ENCODE data around the gene HOATZ.

HOATZ gene

DNA sequence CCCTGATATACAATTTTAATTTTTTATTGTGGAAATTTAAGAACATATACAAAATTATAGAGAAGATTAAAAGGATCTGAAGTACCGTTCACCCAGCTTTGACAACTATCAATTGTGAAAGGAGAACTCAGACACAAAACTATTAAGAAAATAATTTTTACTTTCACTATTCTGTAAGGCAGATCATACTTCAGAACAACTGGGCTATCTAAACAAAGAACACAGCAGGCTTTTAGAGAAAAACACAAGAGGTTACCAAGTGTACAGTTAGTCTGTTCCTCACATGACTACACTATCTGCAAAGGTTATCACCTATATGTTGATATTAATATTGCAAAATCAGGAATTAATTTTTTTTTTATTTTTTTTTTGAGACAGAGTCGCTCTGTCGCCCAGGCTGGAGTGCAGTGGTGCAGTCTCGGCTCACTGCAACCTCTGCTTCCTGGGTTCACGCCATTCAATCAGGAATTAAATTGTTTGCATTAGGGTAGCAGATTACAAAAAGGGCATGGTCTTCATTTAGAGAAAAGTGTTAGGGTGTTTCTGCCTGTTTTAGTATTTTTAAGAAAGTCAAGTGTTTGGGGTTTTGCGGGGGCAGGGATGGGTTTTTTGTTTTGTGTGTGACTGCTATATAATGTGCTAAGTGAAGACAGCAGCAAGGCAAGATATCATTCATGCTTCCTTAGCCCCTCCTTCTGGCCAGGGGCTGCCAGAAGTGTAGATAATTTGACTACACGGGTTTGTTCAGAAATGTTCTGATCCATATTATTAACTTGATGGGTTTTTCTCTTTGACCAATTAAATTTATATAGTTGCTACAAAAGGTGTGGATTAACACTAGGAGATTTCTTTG lies 60.0 kb downstream of the HOATZ start:
- DNase-seq (ENCODE audit: low spot score in 2 of 2) = no peak
- Mint-ChIP-seq H3K27me3 (peaks cover 32% of the 10 kb centered on the region), H3K27ac (ENCODE audit: low read depth) (peak overlapping the region; percentile 30), H3K4me3 (peak overlapping the region; percentile 47), H3K36me3 (ENCODE audit: insufficient read depth) (peaks cover 1% of the 10 kb centered on the region), H3K4me1 (no peaks in the 10 kb centered on the region), H3K9me3 (no peaks in the 10 kb centered on the region)
- no peak for ATAC-seq (replicated peaks; ENCODE audit: extremely low read depth, poor library complexity, severe bottlenecking)

DNA sequence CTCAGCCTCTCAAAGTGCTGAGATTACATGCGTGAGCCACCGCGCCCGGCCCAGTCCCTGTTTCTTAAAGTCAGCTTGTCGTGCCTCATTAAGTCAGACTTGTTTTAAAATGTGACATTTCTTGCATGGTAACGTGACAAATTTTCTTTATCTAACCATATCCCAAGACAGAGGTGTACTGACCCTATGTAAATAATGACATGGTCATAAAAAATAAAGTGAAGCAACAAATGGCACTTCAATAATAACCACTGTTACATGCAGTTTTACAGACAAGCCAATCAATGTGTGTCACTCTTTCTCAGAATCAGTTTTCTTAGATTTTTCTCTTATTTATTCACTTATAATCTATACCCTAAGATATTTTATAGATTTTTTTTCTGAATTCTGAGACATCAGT lies 61.2 kb downstream of the HOATZ start:
- Mint-ChIP-seq H3K27me3 (peaks cover 22% of the 10 kb centered on the region), H3K27ac (ENCODE audit: low read depth) (no peak overlapping the region), H3K36me3 (ENCODE audit: insufficient read depth) (peaks cover 1% of the 10 kb centered on the region), H3K4me1 (no peaks in the 10 kb centered on the region), H3K4me3 (no peak overlapping the region), H3K9me3 (no peaks in the 10 kb centered on the region)
- ATAC-seq (replicated peaks; ENCODE audit: extremely low read depth, poor library complexity, severe bottlenecking) (no peak), DNase-seq (ENCODE audit: low spot score in 2 of 2) (no peak)

DNA sequence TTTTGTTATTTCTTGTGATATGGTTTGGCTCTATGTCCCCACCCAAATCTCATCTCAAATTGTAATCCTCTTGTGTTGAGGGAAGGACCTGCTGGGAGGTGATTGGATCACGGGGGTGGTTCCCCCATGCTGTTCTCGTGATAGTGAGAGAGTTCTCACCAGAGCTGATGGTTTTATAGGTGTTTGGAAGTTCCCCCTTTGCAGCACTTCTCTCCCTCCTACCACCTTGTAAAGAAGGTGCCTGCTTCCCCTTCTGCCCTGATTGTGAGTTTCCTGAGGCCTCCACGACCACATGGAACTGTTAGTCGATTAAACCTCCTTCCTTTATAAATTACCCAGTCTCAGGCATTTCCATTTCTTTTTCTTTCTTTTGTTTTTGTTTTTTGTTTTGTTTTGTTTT lies 63.2 kb downstream of the HOATZ start:
- ATAC-seq (replicated peaks; ENCODE audit: extremely low read depth, poor library complexity, severe bottlenecking) (no peak), DNase-seq (ENCODE audit: low spot score in 2 of 2) (no peak)
- no peaks in the 10 kb centered on the region for H3K4me1 Mint-ChIP-seq
- peaks cover 1% of the 10 kb centered on the region for H3K36me3 Mint-ChIP-seq (ENCODE audit: insufficient read depth)
- peaks cover under 1% of the 10 kb centered on the region for H3K27me3 Mint-ChIP-seq
- H3K9me3 Mint-ChIP-seq = no peaks in the 10 kb centered on the region
- H3K4me3 Mint-ChIP-seq = no peak overlapping the region
- H3K27ac Mint-ChIP-seq (ENCODE audit: low read depth) = no peak overlapping the region

DNA sequence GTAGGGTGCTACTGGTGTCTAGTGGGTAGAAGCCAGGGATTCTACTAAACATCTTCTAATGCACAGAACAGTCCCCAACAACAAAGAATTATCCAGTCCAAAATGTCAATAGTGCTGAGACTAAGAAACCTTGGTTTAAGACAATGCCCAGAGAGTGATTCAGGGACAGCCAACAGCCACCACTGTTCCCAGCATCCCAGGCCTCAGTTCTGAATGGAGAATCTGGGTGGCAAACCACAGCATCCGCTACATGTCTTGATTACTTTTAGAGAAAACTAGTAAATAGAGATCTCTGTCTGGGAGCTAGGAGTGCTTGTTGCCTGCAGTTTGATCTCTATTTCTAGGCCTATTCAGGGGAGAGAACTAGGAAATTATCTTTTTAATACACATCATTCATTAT lies 66.8 kb downstream of the HOATZ start:
- Mint-ChIP-seq H3K4me1 (no peaks in the 10 kb centered on the region), H3K4me3 (no peak overlapping the region), H3K36me3 (ENCODE audit: insufficient read depth) (peaks cover 4% of the 10 kb centered on the region), H3K27me3 (no peaks in the 10 kb centered on the region), H3K9me3 (no peaks in the 10 kb centered on the region), H3K27ac (ENCODE audit: low read depth) (no peak overlapping the region)
- ATAC-seq (replicated peaks; ENCODE audit: extremely low read depth, poor library complexity, severe bottlenecking) (no peak), DNase-seq (ENCODE audit: low spot score in 2 of 2) (no peak)

DNA sequence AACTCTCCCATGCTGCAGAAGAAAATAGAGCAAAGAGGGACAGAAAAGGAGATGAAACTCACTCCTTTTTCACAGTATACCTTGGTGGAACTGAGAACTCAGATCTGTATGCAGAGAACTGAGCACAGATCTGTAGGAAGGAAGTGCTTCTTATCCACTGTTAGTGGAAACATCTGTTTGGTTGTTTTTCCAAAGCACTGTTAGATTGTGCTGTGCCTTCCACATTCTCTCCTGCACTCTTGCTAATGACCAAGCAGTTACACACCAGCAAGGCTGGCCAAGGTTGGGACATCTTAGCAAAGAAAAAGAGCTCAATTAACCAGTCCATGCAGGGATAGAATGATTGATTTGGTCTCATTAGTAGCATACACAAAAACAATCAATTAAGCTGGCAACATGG lies 67.6 kb downstream of the HOATZ start:
- H3K27ac Mint-ChIP-seq (ENCODE audit: low read depth) = no peak overlapping the region
- no peaks in the 10 kb centered on the region for H3K9me3 Mint-ChIP-seq
- H3K27me3 Mint-ChIP-seq = no peaks in the 10 kb centered on the region
- H3K4me3 Mint-ChIP-seq = no peak overlapping the region
- H3K4me1 Mint-ChIP-seq = no peaks in the 10 kb centered on the region
- ATAC-seq (replicated peaks; ENCODE audit: extremely low read depth, poor library complexity, severe bottlenecking) = no peak
- H3K36me3 Mint-ChIP-seq (ENCODE audit: insufficient read depth) = peaks cover 4% of the 10 kb centered on the region
- DNase-seq (ENCODE audit: low spot score in 2 of 2) = no peak

DNA sequence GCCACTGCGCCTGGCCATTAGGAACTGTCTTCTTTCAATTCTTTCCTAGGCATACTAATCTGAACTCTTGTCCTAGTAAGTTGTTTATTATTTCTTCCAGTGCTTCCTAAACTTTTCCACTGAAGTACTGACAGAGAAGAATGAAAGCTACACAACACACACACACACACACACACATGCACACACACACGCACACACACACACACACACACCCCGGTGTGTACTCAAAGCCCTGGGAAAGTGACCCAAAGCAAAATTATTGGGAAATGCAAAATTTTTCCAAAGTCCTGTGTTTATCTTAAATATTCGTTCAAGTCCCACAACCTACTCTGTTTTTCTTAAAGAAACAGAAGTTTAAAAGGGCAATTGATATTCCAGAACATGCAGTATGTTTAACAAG lies 68.3 kb downstream of the HOATZ start:
- Mint-ChIP-seq H3K9me3 (no peaks in the 10 kb centered on the region), H3K36me3 (ENCODE audit: insufficient read depth) (peaks cover 4% of the 10 kb centered on the region), H3K27ac (ENCODE audit: low read depth) (no peak overlapping the region), H3K4me1 (no peaks in the 10 kb centered on the region), H3K4me3 (no peak overlapping the region), H3K27me3 (no peaks in the 10 kb centered on the region)
- DNase-seq (ENCODE audit: low spot score in 2 of 2) (no peak), ATAC-seq (replicated peaks; ENCODE audit: extremely low read depth, poor library complexity, severe bottlenecking) (no peak)

DNA sequence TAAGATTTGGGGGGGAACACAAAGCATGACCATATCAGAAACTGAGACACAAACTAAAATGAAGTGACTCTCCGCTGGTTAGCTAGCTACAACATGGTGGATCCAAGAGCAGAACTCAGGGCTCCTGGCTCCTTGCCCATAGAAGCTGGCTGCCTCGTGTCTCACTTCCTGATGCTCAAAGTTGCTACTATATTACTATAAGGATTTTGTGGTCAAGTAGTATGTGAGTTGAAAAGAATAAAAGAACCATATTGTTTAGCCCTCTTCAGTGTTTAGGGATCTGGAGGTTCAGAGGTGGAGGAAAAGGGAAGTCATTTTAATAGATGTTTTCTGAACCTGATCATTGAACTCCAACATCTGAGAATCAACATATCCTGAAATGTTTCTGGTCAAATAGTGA lies 70.8 kb downstream of the HOATZ start:
- H3K4me3 Mint-ChIP-seq = no peak overlapping the region
- no peak for DNase-seq (ENCODE audit: low spot score in 2 of 2)
- H3K9me3 Mint-ChIP-seq = no peaks in the 10 kb centered on the region
- H3K36me3 Mint-ChIP-seq (ENCODE audit: insufficient read depth) = peaks cover 2% of the 10 kb centered on the region
- H3K27ac Mint-ChIP-seq (ENCODE audit: low read depth) = no peak overlapping the region
- H3K27me3 Mint-ChIP-seq = no peaks in the 10 kb centered on the region
- no peak for ATAC-seq (replicated peaks; ENCODE audit: extremely low read depth, poor library complexity, severe bottlenecking)
- no peaks in the 10 kb centered on the region for H3K4me1 Mint-ChIP-seq

DNA sequence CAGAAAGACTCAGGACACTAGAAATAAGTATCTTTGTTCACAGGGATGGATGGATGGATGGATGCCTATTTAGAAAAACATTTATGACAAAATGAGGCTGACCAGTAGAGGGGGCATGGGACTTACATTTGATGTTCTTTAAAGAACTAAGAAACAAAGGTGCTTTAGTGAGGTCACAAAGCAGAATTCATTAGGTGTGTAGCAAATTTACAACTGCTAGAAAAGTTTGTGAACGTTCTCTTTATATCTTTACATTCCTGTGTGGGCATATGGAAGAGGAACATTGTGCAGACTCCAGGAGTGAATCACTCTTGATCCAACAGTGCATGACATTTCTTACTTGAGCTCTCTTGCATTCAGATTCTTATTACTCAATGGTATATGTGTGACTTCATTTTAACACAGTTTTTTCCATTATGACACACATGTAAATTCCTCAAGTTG lies 71.8 kb downstream of the HOATZ start:
- H3K9me3 Mint-ChIP-seq = no peaks in the 10 kb centered on the region
- H3K36me3 Mint-ChIP-seq (ENCODE audit: insufficient read depth) = peaks cover 2% of the 10 kb centered on the region
- no peak overlapping the region for H3K4me3 Mint-ChIP-seq
- peak; percentile 52 for ATAC-seq (replicated peaks; ENCODE audit: extremely low read depth, poor library complexity, severe bottlenecking)
- H3K4me1 Mint-ChIP-seq = no peaks in the 10 kb centered on the region
- peak in 1 of 2 donors; percentile 22 for DNase-seq (ENCODE audit: low spot score in 2 of 2)
- H3K27me3 Mint-ChIP-seq = no peaks in the 10 kb centered on the region
- H3K27ac Mint-ChIP-seq (ENCODE audit: low read depth) = no peak overlapping the region

Data from central memory CD8-positive, alpha-beta T cell (primary cell).